Left lung (tissue), 10 donors: ENCODE results near the gene LNX2. TPM values are rescaled to one million over a fixed set of nuclear protein-coding genes. Genes with fewer than 3 reads are reported as not detected.

Experiments
- ATAC-seq: fragments of 200-7000 bp; cut with Tn5 transposase; one replicate; pipeline ENCODE4 v1.9.1; 2020; ENCODE audit warnings: moderate library complexity
- DNase-seq, 4 donors: peaks; one replicate each; pipeline ENCODE4 v3.0.0-alpha.2; 2013 to 2020
- H3K27ac ChIP-seq, 2 donors: fragments of 200-600 bp; sonication (generic) in 1 of 2; one replicate each; pipeline versions ENCODE4 v1.5.0 to v1.8.0; 2020 to 2021
- H3K27me3 ChIP-seq, 2 donors: fragments of 200-600 bp; sonication (generic) in 1 of 2; one replicate each; pipeline versions ENCODE4 v1.5.0 to v1.8.0; 2020 to 2021
- H3K36me3 ChIP-seq, 2 donors: fragments of 200-600 bp; sonication (generic) in 1 of 2; one replicate each; pipeline versions ENCODE4 v1.5.0 to v1.8.0; 2020 to 2021
- H3K4me1 ChIP-seq, 2 donors: fragments of 200-600 bp; one replicate each; pipeline ENCODE4 v1.8.0; 2021
- H3K4me3 ChIP-seq, 2 donors: fragments of 200-600 bp; sonication (generic) in 1 of 2; one replicate each; pipeline versions ENCODE4 v1.5.0 to v1.8.0; 2020 to 2021; ENCODE audit warnings: mild to moderate bottlenecking in 1 of 2
- H3K9me3 ChIP-seq, 2 donors: fragments of 200-600 bp; sonication (generic) in 1 of 2; one replicate each; pipeline versions ENCODE4 v1.5.0 to v1.8.0; 2020 to 2021
- CTCF ChIP-seq, 2 donors: fragments of 200-600 bp; sonication (generic) in 1 of 2; IDR thresholded peaks; one replicate each; pipeline versions ENCODE4 v1.5.0 to v1.8.0; 2021; ENCODE audit warnings: antibody characterized with exemption in 2 of 2
- intact Hi-C, 2 donors: fragments of 100-400 bp; cut with DNase I; formaldehyde crosslinking; loops; one replicate each; pipeline versions ENCODE4 v1.11.2 to v1.14.2; 2022
- polyA plus RNA-seq, 6 donors: library from polyadenylated mRNA; unstranded; fragments of 120-200 nt; gene quantifications; one replicate each; pipeline ENCODE4 v1.2.1, GENCODE V29; 2013; ENCODE audit not compliant: insufficient read length in 6 of 6
- total RNA-seq, 2 donors: library from RNA; stranded (reverse); fragmentation: NEBNext Ultra II Directional; extraction: Animal tissue kit (Norgen Biotek cat#: 25700); gene quantifications; one replicate each; pipeline ENCODE4 v1.2.1, GENCODE V29; 2021
- donor health status: DM: no; HTN: yes; CAD: no.
- donor health status: DM: no; HTN: no; CAD: no.

LNX2 gene
- total and polyA plus RNA-seq, 8 donors: 16.0 to 25.9 (median 17.8) TPM

GRCh38 chr13:27599096-27599495 is 21.2 kb downstream of the LNX2 start:
- intact Hi-C loops: no loop called here
- H3K4me3 ChIP-seq: no peak overlapping the region
- no peak for TF ChIP-seq CTCF (IDR thresholded peaks at IDR 0.05)
- H3K4me1 ChIP-seq: peaks cover 0 to 10% of the 10 kb centered on the region in 2 donors
- DNase-seq (no peak), ATAC-seq (no peak)
- H3K27me3 ChIP-seq: no peaks in the 10 kb centered on the region
- no peak overlapping the region for H3K27ac ChIP-seq
- no peaks in the 10 kb centered on the region for H3K9me3 ChIP-seq
- H3K36me3 ChIP-seq: no peaks in the 10 kb centered on the region

- Histone ChIP-seq H3K27ac (no peak overlapping the region), H3K4me3 (no peak overlapping the region), H3K9me3 (no peaks in the 10 kb centered on the region), H3K4me1 (peaks cover 0 to 15% of the 10 kb centered on the region in 2 donors), H3K27me3 (no peaks in the 10 kb centered on the region), H3K36me3 (no peaks in the 10 kb centered on the region)
- TF ChIP-seq CTCF (IDR thresholded peaks at IDR 0.05): no peak
- intact Hi-C loops: no loop called here
- DNase-seq (no peak), ATAC-seq (no peak)
These were observed 25.1 kb downstream of the LNX2 start for GRCh38 chr13:27595055-27595811.

- Histone ChIP-seq H3K9me3 (peaks cover 0 to 1% of the 10 kb centered on the region in 2 donors), H3K36me3 (no peaks in the 10 kb centered on the region), H3K4me3 (no peak overlapping the region), H3K27me3 (no peaks in the 10 kb centered on the region), H3K4me1 (peaks cover 0 to 15% of the 10 kb centered on the region in 2 donors), H3K27ac (no peak overlapping the region)
- DNase-seq (no peak), ATAC-seq (no peak)
- no peak for TF ChIP-seq CTCF (IDR thresholded peaks at IDR 0.05)
- intact Hi-C loops: no loop called here
These were observed 27.1 kb downstream of the LNX2 start for GRCh38 chr13:27593267-27593666.

GRCh38 chr13:27592865-27593264 is 27.5 kb downstream of the LNX2 start:
- no peak for DNase-seq
- TF ChIP-seq CTCF (IDR thresholded peaks at IDR 0.05): no peak

GRCh38 chr13:27588405-27588804 is 31.9 kb downstream of the LNX2 start:
- intact Hi-C loops: no loop called here
- no peak overlapping the region for H3K27ac ChIP-seq
- H3K36me3 ChIP-seq: no peaks in the 10 kb centered on the region
- H3K4me3 ChIP-seq: no peak overlapping the region
- no peak for TF ChIP-seq CTCF (IDR thresholded peaks at IDR 0.05)
- no peak for DNase-seq
- H3K27me3 ChIP-seq: no peaks in the 10 kb centered on the region
- ATAC-seq: no peak
- H3K9me3 ChIP-seq: peaks cover 0 to 2% of the 10 kb centered on the region in 2 donors
- H3K4me1 ChIP-seq: peaks cover 7 to 23% of the 10 kb centered on the region in 2 donors

More at GRCh38 chr13:27592865-27593264, 27.5 kb downstream of the LNX2 start:
- intact Hi-C loops: no loop called here
- Histone ChIP-seq H3K4me3 (no peak overlapping the region), H3K27me3 (no peaks in the 10 kb centered on the region), H3K9me3 (peaks cover 0 to 2% of the 10 kb centered on the region in 2 donors), H3K27ac (no peak overlapping the region), H3K36me3 (no peaks in the 10 kb centered on the region), H3K4me1 (peaks cover 0 to 15% of the 10 kb centered on the region in 2 donors)
- no peak for ATAC-seq
